Mesothelial cell of epicardium (in vitro differentiated cells): Measurements from ENCODE around the gene ALOX12. TPM values are rescaled to one million over a fixed set of nuclear protein-coding genes. Genes with fewer than 3 reads are reported as not detected.

Experiments used
- DNase-seq, 2 experiments: peaks; one replicate each; pipeline ENCODE4 v3.0.0; 2021; ENCODE audit warnings: low spot score in 2 of 2; ENCODE audit not compliant: unreplicated experiment in 2 of 2
- H3K27ac Mint-ChIP-seq: 2 replicates; pipeline ENCODE4 v1.8.0; 2021; ENCODE audit warnings: mixed read lengths
- H3K27me3 Mint-ChIP-seq: 2 replicates; pipeline ENCODE4 v1.8.0; 2021; ENCODE audit warnings: low read depth, mixed read lengths
- H3K36me3 Mint-ChIP-seq: 2 replicates; pipeline ENCODE4 v1.8.0; 2021; ENCODE audit warnings: mixed read lengths
- H3K4me1 Mint-ChIP-seq: 2 replicates; pipeline ENCODE4 v1.8.0; 2021; ENCODE audit warnings: mixed read lengths
- H3K4me3 Mint-ChIP-seq: 2 replicates; pipeline ENCODE4 v1.8.0; 2021; ENCODE audit warnings: mild to moderate bottlenecking, moderate library complexity, mixed read lengths
- H3K9me3 Mint-ChIP-seq: 2 replicates; pipeline ENCODE4 v1.8.0; 2021; ENCODE audit warnings: mixed read lengths
- total RNA-seq: library from RNA; stranded (reverse); gene quantifications from 3 replicates; pipeline ENCODE4 v1.2.1, GENCODE V29; 2021
- TF ChIP-seq, protein P1 (sequence below): fragments of 200-600 bp; sonication (generic); IDR thresholded peaks from one replicate; pipeline ENCODE4 v1.5.0; 2021; ENCODE audit warnings: antibody characterized with exemption; ENCODE audit not compliant: unreplicated experiment

Gene ALOX12
- total RNA-seq, 1 donor from 2014 or later: 0.22 TPM

DNA sequence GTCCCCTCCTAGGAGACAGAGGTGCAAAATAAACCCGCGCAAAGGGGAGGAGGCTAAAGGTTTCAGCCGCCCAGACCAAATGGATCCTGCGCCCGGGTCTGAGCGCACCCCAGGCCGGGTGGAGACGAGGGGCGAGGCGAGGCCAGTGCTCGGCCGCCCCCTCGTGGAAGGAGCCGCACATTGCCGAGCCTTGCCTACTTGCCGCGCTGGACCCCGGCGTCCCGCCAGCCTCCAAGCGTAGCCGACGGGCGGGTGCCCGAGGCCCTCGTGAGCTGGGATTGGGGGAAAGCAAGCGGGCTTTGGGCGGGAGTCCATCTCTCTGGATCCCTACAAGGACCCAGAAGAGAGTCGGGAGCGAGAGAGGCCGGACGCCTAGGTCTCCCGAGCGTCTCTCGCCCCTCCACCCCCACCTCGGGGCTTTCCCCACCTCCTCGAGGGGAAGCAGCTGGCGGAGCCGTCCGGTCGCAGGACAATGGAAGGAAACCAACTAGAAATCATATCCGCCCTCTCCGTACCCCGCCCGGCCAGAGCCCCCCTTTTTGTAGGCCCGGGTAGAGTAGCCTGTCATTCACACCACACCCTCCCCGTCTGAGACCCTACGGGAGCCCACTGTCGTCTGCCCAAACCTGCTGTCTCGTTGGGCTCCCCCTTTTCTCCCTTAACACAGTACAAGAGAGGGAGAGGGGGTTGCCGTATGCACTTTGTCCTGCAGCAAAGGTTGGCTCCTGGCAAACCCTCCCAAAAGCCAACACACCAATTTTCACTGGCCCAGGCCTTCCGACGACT, 26.3 kb downstream of the ALOX12 start:
- TF ChIP-seq, protein P1, sequence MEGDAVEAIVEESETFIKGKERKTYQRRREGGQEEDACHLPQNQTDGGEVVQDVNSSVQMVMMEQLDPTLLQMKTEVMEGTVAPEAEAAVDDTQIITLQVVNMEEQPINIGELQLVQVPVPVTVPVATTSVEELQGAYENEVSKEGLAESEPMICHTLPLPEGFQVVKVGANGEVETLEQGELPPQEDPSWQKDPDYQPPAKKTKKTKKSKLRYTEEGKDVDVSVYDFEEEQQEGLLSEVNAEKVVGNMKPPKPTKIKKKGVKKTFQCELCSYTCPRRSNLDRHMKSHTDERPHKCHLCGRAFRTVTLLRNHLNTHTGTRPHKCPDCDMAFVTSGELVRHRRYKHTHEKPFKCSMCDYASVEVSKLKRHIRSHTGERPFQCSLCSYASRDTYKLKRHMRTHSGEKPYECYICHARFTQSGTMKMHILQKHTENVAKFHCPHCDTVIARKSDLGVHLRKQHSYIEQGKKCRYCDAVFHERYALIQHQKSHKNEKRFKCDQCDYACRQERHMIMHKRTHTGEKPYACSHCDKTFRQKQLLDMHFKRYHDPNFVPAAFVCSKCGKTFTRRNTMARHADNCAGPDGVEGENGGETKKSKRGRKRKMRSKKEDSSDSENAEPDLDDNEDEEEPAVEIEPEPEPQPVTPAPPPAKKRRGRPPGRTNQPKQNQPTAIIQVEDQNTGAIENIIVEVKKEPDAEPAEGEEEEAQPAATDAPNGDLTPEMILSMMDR: peak; percentile 94
- H3K27ac Mint-ChIP-seq: no peak overlapping the region
- DNase-seq: peak; percentile 65 to 85
- H3K4me1 Mint-ChIP-seq: peaks cover 19% of the 10 kb centered on the region
- peaks cover 54% of the 10 kb centered on the region for H3K27me3 Mint-ChIP-seq
- H3K36me3 Mint-ChIP-seq: no peaks in the 10 kb centered on the region
- H3K9me3 Mint-ChIP-seq: no peaks in the 10 kb centered on the region
- H3K4me3 Mint-ChIP-seq: peak overlapping the region; percentile 17

DNA sequence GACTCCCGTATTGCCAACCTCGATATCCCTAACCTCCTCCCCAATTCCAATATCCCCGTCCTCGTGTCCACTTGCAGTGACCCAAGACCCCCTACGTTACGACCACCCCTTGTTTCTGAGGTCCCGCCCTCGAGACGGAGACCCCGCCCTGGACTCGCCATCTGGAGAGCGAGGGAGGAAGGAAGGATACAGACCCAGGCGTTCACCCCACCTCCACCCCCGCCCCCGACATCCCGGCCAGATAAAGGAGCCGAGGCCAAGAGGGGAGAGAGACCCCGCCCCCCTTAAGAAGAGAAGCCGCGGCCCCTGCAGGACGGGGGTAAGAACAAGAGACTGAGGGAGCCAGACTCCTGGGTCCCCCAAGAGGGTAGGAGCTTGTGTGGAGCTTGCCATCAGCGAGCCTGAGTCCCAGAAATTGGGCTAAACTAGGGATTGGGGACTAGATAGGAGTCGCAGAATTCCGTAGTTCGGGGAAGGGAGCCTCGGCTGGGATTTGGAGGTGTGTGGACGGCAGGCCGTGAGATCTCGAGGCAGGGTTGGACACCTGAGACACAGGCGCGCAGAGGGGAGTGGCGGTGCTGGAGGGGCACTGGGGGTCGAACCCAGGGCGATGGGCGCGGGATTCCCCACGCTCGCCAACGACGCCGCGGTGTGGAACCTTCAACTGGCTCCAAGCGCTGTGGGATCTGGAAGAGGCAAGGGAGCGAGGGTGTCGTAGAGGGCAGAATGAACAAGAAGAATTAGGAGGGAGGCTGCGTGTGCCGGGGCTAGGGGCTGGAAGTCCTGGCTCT, 27.1 kb downstream of the ALOX12 start, which contains the start of gene BCL6B:
Gene BCL6B (plus strand): TSS at position 270 of the 791 bp plus-strand sequence. CDS start 622 bp downstream, outside the sequence.
- TF ChIP-seq, protein P1: no peak
- Mint-ChIP-seq H3K27ac (no peak within 1 kb of the TSS), H3K36me3 (no peaks in the 10 kb centered on the region), H3K27me3 (peaks cover 54% of the 10 kb centered on the region), H3K4me1 (peaks cover 19% of the 10 kb centered on the region), H3K9me3 (no peaks in the 10 kb centered on the region), H3K4me3 (peak within 1 kb of the TSS; percentile 37)
- no peak for DNase-seq

DNA sequence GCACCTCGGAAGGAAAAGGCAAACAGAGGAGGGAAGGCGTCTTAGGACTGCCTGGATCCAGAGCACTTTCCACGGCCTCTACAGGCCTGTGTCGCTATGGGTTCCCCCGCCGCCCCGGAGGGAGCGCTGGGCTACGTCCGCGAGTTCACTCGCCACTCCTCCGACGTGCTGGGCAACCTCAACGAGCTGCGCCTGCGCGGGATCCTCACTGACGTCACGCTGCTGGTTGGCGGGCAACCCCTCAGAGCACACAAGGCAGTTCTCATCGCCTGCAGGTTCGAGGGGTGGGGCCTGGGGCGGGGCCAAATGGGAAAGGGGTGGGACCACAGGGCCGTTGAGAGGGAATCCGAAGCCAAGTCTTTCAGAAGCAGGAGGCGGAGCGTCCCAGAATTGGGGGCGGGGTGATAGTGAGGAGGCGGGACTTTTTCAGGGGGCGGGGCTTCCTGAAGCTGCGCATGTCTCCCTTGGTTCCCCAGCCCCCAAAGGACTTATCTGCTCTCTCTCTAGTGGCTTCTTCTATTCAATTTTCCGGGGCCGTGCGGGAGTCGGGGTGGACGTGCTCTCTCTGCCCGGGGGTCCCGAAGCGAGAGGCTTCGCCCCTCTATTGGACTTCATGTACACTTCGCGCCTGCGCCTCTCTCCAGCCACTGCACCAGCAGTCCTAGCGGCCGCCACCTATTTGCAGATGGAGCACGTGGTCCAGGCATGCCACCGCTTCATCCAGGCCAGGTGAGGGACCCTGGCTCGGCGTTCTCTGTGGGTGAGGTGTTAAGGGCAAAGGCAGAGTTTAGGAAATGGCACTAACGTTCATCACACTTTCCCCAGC, 27.9 kb downstream of the ALOX12 start:
- peaks cover 57% of the 10 kb centered on the region for H3K27me3 Mint-ChIP-seq
- H3K27ac Mint-ChIP-seq: no peak overlapping the region
- no peaks in the 10 kb centered on the region for H3K9me3 Mint-ChIP-seq
- H3K4me1 Mint-ChIP-seq: peaks cover 19% of the 10 kb centered on the region
- H3K4me3 Mint-ChIP-seq: peak overlapping the region; percentile 37
- H3K36me3 Mint-ChIP-seq: no peaks in the 10 kb centered on the region
- TF ChIP-seq, protein P1: no peak
- DNase-seq: peak; percentile 70 to 80

DNA sequence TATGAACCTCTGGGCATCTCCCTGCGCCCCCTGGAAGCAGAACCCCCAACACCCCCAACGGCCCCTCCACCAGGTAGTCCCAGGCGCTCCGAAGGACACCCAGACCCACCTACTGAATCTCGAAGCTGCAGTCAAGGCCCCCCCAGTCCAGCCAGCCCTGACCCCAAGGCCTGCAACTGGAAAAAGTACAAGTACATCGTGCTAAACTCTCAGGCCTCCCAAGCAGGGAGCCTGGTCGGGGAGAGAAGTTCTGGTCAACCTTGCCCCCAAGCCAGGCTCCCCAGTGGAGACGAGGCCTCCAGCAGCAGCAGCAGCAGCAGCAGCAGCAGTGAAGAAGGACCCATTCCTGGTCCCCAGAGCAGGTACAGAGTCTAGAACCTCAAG, 28.5 kb downstream of the ALOX12 start:
- no peak overlapping the region for H3K27ac Mint-ChIP-seq
- H3K36me3 Mint-ChIP-seq: no peaks in the 10 kb centered on the region
- TF ChIP-seq, protein P1: no peak
- no peaks in the 10 kb centered on the region for H3K9me3 Mint-ChIP-seq
- H3K4me1 Mint-ChIP-seq: peaks cover 18% of the 10 kb centered on the region
- peaks cover 57% of the 10 kb centered on the region for H3K27me3 Mint-ChIP-seq
- DNase-seq: no peak
- H3K4me3 Mint-ChIP-seq: no peak overlapping the region

DNA sequence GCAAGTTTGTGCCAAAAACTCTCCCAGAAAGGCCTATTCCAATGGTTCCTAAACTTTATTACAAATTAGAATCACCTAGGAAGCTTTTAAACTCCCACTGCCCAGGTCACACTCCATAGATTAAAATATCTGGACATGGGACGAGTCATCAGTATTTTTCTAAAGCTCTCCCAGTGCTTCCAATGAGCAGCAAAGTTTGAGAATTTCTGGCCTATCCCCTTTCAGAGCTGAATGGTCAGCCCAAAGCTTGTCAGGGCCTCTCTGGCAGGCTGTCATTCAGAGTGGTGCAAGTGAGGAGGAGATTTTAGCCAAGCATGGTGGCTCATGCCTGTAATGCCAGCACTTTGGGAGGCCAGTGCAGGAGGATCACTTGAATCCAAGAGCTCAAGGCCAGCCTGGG, 29.4 kb downstream of the ALOX12 start:
- no peak overlapping the region for H3K4me3 Mint-ChIP-seq

More for the DNA sequence above, 29.4 kb downstream of the ALOX12 start:
- peaks cover 58% of the 10 kb centered on the region for H3K27me3 Mint-ChIP-seq
- H3K36me3 Mint-ChIP-seq: no peaks in the 10 kb centered on the region
- no peak overlapping the region for H3K27ac Mint-ChIP-seq
- H3K9me3 Mint-ChIP-seq: no peaks in the 10 kb centered on the region
- H3K4me1 Mint-ChIP-seq: peaks cover 12% of the 10 kb centered on the region
- DNase-seq: no peak
- TF ChIP-seq, protein P1: no peak
